ENCODE data around the gene PLIN4.

The PLIN4 gene

DNA sequence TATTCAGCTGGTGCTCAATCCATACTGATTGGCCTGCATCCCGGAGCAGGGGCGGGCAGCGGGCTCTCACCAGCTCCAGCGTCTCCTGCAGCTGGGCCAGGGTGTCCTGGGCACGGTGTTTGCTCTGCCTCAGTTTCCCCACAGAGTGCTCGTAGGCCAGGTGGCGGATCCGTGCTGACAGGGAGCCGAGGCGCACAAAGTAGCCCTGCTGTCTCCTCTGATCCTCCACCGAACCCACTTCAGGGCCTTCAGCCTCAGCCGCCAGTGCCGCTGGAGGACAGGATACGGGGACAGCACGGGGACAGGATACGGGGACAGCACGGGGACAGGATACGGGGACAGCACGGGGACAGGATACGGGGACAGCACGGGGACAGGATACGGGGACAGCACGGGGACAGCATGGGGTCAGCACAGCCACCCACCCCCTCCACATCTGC, 7.3 kb upstream of the PLIN4 start:
- no peak for DNase-seq (ENCODE audit: low read depth)

DNA sequence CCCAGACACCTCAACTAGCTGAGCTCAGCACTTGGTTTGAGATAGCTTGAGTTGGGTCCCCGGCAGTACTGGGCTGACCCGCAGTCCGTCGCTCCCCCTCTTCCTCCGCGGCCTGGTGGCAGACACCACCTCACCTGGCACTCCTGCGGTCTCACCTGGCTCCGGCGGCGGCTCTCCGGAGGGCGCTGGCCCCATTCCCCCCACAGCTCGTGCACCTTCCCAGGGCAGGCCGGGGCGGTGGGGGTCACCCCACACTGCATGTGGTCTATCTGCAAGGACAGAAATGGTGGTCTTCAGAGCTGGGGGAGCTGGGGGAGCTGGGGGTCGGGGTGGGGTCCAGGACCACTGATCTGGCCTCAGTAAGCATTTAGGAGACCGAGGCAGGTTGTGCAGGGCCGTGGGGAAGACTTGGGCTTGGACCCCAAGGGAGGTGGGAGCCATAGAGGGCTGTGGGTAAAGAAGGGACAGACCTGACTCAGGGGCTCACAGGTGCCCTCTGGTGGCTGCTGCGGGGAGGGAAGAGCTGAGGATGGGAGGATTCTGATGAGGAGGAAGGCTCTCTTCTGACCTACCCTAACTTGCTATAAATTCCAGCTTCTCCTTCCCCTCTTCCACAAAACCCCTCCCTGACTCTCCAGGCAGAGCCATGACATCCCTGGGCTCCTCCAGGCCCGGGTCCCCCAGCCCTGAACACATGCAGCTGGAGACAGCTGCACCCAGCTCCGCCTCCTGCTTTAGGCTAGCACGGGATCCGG, 6.7 kb upstream of the PLIN4 start:
- peak; percentile 57 for DNase-seq (ENCODE audit: low read depth)

DNA sequence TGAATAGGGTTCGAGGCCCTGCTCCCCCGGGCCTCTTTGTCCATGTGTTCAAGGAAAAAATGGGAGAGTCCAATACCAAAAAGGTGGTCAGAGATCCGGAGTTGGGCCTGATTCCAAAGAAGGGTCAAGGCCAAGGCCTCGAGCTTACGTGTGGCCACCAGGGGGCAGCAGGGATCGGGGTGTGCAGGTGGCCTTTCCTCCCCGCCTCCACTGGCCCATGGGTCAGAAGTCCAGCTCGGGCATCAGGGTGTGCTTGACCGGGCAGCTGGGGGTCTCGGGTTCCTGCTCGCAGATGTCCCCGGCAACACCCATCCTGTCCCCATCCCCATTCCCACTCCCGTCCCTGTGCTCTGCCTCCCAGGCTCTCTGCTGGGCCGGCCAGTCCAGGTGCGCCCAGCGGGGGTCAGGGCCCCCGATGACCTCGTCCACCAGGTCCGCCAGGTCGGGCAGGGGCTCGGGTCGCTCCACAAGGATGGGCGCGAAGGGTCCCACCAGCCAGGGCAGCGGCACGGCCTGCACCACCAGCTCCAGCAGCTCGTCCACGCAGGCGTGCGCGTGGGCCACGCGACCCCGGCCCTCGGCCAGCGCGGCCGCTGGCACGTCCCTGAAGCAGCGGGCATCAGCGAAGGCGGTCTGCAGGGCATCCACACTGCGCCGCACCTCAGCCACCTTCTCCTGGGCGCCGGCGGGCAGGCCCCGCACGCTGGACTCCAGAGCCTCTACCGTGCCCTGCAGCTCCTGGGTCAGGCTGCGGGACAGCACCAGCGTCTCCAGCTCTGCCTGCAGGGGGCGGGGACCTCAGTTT, 5.2 kb upstream of the PLIN4 start:
- DNase-seq (ENCODE audit: low read depth) = no peak

DNA sequence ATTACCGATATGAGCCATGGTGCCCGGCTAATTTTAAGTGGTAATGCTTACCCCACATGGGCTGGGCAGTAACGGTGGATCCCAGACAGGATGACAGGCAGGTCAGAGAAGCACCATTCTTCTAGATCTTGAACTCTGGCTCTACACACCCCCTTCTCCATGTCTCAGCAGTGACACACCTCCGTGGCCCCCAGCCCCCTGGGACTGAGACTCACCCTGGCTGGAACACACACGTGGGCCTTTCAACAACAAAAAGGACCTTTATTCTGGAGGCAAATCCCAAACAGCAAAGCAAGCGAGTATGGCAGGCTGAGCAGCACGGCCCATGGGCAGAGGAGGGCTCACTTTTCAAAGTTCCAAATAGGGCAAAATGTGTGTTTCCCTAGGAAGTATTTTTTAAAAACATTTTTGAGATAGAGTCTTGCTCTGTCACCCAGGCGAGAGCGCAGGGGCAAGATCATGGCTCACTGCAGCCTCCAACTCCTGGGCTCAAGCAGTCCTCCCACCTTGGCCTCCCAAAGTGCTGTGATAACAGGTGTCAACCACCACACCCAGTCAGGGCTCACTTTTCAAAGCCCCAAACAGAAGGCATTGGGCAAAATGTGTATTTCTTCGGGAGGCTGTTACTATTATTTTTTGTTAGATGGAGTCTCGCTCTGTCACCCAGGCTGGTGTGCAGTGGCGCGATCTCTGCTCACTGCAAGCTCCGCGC, 4.2 kb upstream of the PLIN4 start:
- DNase-seq (ENCODE audit: low read depth) = no peak

DNA sequence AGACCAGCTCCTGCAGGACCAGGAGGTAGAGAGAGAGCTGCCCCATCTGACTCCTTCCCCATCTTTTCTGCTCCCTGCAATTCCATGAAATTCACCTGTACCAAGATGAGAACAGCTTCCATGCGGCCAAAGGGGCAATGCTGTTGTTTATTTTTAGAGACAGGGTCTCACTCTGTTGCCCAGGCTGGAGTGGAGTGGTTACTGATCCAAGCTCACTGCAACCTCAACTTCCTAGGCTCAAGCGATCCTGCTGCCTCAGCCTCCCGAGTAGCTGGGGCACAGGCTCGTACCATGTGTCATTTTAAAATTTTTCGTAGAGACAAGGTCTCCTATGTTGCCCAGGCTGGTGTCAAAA, 3.6 kb upstream of the PLIN4 start:
- no peak for DNase-seq (ENCODE audit: low read depth)

DNA sequence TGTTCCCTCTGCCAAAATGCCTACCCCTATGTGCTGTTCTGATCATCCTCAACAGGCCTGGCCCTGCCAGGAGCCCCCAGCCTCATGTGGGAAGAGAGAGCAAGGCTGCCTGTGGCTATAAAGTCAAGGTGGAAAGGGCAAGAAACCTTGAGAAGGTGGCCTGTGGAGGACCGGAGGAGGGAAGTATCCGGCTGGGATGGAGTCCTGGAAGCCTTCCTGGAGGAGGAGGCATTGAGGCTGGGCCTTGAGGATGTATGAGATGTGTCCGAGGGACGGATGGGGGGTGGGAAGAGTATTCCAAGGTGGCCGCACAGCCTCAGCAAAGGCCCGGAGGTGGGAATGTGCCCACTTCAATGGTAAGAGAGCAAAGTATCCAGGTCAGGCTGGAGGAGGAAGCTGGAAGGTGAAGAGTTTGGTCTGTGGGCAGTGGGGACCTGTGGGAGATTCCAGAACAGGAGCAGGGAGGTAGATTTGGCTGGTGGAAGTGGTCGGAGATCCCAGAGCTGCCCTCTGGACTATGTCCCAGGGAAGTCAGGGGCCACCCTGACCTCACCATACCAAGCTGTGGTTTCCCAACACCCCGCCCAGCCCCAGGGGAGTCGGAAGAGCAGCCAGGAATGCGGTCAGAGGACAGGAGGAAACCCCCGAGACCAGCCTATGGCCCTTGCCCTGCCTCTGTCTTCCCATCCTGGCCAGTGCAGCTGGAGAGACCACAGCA, 3.0 kb upstream of the PLIN4 start:
- no peak for DNase-seq (ENCODE audit: low read depth)

DNA sequence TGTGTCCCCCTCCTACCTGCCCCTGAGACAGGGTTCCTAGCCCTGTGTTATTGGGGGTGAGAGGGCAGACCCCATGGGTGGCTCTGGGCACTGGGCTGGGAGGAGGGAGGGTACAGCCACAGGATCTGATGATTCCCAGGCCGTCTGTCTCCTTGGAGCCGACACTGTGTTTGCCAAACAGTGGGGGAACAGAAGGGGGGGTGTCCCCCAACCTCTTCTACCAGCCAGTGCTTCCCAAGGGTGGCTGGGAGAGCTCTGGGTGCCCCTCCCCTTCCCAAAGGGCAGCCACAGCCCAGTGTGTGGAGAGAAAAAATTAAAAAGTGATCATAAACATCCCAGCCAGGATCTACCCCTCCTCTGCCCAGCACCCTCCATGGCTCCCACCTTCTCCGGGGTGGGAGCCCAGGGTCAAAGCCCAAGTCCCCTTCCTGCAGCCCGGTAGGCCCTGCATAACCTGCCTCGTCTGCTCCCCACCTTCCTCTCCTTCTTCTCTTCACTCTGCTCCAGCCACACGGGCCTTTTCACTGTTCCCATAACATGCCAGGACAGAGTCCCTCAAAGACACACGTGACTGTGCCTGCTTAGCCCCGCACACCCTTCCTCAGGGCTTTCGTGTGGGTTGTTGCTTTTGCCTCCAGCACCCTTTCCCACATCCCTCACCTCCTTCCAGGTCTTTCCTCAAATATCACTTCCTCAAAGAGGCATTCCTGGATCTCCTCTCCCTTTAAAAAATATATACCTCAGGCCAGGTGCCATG, 1.4 kb upstream of the PLIN4 start:
- no peak for DNase-seq (ENCODE audit: low read depth)

DNA sequence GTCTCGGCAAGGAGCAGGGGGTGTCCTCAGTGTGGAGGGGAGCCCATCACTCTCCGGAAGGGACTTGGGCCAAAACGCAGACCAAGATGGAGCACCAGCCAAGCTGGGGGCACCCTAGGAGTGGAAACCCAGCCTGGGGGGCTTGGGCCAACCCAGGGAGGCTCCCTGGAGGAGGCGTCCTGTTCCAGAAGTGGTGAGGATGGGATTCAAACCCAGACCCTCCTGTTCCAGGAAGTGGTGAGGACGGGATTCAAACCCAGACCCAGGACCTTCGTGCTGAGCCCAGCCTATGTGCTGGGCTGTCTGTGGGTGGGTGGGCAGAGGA, 848 bp upstream of the PLIN4 start:
- DNase-seq (ENCODE audit: low read depth) = no peak

DNA sequence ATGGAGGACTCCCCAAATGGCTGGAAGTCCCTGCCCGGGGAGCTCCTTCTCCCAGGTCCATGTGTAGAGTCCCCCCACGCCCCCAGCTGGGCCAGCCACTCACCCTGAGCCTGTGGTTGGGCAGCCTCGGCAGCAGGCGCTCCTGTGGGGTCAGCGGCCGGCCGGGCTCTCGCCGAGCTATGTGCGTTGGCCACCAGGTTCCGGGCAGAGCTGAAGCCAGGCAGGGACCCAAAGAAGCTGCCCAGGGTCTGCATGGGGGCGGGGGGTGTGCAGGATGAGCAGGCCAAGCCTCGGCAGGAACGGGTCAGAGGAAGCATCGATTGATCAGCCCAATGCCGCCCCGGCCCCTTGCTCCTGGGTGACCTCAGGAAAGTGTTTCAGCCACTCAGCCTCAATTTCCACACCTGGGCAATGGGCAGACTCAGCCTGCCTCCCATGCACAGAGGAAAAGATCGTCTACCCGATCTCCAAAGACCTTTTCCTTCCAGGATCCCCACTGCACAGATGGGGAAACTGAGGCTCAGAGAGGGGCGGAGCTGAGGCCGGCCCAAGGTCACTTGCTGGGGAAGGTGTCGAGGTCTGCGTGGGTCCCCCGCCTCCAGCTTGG, 732 bp downstream of the PLIN4 start:
- no peak for DNase-seq (ENCODE audit: low read depth)

DNA sequence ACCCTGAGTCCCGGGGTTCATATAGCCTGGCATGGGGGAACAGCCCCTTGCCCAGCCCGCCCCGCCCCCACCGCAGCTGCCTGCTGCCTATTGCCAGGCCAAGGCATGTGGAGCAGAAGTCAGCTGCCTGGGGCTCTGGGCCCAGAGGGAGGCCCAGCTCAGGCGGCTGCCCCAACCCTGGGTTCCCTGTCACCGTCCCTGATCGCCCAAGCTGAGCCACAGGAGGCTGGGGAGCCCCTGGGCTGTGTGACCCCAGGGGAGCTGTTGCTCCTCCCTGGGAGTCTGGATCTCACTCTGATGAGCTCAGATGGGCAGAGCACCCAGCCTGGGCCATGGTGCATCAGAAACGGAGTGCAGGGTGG, 1.4 kb downstream of the PLIN4 start:
- no peak for DNase-seq (ENCODE audit: low read depth)

DNA sequence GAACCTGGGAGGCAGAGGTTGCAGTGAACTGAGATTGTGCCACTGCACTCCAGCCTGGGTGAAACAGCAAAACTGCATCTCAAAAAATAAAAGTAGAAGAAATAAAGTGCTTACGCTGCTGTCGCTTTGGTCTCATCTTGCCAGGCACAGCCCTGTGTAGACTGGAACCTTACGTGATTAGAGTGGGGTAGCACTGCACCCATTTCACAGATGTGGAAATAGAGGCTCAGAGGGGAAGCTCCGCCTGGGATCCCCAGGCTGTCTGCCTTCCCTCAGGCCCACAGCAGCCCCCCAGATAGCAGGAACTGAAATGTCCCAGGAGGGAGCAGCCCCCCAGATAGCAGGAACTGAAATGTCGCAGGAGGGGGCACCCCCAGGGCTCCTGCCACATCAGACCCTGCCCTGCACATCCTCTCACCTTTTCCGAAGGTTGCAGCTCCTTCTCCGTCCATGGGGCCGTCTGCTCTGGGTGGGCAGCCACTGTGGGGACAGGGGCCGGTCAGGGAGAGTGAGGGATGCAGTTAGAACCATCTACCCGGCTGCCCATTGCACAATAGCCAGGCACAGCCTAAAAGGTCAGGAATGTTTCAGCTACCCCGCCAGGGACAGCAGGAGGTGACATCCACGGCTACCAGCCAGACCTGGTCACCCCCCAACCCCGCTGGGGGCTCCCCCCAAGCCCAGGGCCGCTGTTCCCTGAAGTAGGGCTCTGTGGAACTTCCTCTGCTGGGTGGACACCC, 1.9 kb downstream of the PLIN4 start:
- no peak for DNase-seq (ENCODE audit: low read depth)

DNA sequence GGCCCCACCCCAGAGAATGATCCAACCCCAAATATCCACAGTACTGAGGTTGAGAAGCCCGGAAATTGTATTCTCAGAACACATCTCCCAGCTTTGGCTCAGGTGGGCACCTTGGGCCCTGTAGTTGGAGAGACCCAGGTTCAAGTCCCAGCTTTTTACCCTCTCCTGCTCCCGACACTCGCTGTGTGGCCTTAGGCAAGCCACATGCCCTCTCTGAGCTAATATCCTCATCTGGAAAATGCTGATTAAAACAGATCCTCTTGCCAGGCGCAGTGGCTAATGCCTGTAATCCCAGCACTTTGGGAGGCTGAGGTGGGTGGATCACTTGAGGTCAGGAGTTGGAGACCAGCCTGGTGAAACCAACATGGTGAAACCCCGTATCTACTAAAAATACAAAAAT, 2.6 kb downstream of the PLIN4 start:
- no peak for DNase-seq (ENCODE audit: low read depth)

DNA sequence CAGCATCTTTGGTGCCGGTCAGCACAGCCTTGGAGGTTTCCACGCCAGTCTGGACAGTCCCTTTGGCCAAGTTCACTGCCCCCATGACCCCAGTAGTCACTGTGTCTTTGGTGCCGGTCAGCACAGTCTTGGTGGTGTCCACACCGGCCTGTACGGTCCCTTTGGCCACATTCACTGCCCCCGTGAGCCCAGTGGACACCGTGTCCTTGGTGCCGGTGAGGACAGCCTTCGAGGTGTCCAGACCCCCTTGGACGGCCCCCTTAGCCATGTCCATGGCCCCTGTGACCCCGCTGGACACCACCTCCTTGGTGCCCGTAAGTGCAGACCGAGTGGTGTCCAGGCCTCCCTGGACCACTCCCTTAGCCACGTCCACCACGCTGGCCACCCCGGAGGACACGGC, 5.0 kb downstream of the PLIN4 start:
- no peak for DNase-seq (ENCODE audit: low read depth)

DNA sequence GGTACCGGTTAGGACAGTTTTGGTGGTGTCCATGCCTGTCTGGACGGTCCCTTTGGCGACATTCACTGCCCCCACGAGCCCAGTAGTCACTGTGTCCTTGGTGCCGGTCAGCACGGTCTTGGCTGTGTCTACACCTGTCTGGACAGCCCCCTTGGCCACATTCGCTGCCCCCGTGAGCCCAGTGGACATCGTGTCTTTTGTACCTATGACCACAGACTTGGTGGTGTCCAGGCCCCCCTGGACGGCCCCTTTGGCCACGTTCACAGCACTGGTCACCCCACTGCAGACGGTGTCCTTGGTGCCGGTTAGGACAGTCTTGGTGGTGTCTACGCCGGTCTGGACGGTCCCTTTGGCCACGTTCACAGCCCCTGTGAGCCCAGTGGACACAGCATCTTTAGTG, 6.2 kb downstream of the PLIN4 start:
- no peak for DNase-seq (ENCODE audit: low read depth)

DNA sequence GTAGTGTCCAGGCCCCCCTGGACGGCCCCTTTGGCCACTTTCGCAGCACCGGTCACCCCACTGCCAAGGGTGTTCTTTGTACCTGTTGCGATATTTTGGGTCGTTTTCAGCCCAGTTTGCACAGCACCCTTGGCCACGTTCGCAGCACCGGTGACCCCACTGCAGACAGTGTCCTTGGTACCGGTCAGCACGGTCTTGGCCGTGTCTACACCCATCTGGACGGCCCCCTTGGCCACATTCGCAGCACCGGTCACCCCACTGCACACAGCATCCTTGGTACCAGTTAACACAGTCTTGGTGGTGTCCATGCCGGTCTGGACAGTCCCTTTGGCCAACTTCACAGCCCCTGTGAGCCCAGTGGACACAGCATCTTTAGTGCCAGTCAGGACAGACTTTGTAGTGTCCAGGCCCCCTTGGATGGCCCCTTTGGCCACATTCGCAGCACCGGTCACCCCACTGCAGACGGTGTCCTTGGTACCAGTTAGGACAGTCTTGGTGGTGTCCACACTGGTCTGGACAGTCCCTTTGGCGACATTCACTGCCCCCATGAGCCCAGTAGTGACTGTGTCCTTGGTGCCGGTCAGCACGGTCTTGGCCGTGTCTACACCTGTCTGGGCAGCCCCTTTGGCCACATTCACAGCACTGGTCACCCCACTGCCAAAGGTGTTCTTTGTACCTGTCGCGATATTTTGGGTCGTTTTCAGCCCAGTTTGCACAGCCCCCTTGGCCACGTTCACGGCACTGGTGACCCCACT, 6.8 kb downstream of the PLIN4 start:
- DNase-seq (ENCODE audit: low read depth) = no peak

DNA sequence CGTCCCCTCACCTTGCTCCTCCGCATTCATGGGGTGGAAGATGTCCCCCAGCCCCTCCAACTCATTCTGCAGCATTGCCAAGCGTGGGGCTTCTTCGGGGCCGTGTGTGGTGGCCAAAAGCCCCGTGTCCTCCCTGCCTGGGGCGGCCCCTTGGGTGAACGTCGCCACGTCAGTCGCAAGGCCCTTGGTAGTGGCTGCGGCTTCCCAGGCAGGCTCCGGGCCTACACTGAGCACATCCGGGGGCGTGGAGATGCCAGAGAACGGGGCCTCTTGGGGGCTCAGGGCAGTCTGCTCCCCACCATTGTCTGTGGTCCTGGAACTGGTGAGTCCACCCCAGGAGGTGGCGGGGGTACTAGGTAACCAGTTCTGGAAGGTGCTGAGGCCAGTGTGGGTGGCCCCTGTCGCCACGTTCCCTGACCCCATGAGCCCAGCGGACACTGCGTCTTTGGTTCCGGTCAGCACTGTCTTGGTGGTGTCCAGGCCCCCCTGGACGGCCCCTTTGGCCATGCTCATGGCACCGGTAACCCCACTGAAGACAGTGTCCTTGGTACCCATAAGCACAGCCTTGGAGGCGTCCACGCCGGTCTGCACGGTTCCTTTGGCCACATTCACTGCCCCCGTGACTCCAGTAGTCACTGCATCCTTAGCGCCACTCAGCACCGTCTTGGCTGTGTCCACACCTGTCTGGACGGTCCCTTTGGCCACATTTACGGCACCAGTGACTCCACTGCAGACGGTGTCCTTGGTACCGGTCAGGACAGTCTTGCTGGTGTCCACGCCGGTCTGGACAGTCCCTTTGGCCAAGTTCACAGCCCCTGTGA, 7.6 kb downstream of the PLIN4 start:
- no peak for DNase-seq (ENCODE audit: low read depth)

DNA sequence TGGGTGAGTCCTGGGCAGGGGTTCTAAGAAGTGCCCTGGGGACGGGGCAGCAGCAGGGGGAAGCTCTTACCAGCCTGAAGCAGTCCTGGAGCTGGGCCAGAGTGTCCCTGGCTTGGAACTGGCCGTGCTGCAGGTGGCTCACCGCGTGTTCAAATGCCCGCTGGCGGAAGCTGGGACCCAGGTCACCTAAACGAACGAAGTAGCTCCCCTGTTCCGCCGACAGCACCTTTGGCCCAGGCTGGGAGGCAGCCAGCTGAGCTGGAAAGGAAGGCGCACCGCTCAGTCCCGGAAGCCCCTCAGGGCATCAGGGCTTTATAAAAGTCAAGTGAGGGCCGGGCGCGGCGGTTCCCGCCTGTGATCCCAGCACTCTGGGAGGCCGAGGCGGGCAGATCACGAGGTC, 9.6 kb downstream of the PLIN4 start:
- no peak for DNase-seq (ENCODE audit: low read depth)

DNA sequence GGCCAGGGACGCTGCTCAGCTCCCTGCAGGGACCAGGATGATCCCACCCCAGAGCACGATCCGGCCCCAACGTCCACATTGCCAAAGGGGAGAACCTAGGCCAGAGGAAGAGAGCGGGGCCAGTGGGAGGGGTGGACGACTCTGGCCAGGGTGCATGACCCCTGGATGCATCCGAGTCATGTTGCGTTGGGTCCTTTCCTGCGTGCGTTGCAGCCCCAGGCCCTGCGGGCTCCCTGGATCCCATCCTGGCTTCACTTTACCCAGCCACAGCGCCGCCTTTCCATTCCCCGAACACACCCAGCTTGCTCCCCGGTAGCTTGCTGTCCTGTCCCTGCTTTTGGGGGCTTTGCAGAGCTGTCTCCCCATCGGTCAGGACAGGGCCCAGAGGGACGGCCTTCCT, 10.5 kb downstream of the PLIN4 start:
- no peak for DNase-seq (ENCODE audit: low read depth)

DNA sequence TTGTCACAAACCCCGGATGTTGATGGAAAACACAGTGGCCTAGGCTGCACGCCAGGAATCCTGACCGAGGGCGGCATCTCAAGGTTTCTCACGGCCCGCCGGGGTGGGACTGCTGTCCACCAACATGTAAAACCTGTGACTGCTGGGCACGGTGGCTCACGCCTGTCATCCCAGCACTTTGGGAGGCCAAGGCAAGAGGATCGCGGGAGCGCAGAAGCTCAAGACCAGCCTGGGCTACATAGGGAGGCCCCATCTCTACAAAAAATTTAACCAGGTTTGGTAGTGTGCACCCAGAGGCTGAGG, 11.2 kb downstream of the PLIN4 start:
- no peak for DNase-seq (ENCODE audit: low read depth)

All from stimulated activated CD8-positive, alpha-beta memory T cell treated with anti-CD3 and anti-CD28 coated beads, Interleukin-15, amount 100 ng/mL, for 1 hour (primary cell).